Measurements from ENCODE around the gene CDCA4.

The CDCA4 gene

GRCh38 chr14:104989236-104989950 is 31.5 kb downstream of the CDCA4 start:
- DNase-seq (ENCODE audit: low spot score) = no peak

- DNase-seq (ENCODE audit: low spot score) = no peak
Observed at GRCh38 chr14:104986487-104987164, 34.3 kb downstream of the CDCA4 start.

DNA sequence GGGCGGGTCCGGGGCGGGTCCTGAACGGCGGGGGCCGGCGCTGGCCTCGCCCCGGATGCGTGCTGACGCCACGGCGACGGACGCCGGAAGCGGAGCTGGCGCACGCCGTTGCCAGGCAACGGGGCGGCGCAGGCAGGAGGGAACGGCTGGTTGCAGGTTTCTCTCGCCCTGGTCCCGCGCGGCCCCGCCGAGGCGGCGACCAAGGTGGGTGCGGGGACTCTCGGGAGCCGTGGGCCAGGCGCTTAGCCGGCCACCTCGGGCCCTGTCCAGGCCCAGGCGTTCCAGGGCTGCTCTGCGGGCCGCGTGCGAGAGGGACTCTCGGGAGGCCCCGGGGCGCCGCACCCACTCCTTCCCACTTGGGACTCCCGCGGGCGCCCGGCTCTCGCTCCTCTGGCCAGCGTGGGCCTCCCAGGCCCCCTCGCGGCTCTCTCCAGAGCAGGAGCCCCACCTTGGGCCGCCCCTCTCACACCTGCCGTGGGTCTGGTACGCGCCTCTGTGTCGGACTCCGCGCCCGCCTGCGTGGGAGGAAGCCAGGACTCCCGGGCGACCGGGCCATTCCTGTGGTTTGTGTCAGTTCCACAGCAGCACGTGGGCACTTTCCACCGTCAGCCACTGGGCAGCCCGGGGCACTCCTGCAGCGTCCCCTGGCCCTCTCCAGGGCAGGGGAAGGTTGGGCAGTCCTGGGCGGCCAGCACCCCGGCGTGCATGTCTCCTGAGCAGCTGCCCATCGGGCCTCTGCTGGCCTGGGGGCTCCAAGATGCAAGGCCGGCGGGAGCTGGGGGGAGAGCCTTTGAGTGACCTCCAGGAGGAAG is 35.0 kb downstream of the CDCA4 start, which contains the start of gene CLBA1:
CLBA1 (plus strand) TSS at position 114 of the 812 bp plus-strand sequence; CDS start at position 758, 644 bp downstream.
- DNase-seq (ENCODE audit: low spot score) = peak; percentile 93

DNA sequence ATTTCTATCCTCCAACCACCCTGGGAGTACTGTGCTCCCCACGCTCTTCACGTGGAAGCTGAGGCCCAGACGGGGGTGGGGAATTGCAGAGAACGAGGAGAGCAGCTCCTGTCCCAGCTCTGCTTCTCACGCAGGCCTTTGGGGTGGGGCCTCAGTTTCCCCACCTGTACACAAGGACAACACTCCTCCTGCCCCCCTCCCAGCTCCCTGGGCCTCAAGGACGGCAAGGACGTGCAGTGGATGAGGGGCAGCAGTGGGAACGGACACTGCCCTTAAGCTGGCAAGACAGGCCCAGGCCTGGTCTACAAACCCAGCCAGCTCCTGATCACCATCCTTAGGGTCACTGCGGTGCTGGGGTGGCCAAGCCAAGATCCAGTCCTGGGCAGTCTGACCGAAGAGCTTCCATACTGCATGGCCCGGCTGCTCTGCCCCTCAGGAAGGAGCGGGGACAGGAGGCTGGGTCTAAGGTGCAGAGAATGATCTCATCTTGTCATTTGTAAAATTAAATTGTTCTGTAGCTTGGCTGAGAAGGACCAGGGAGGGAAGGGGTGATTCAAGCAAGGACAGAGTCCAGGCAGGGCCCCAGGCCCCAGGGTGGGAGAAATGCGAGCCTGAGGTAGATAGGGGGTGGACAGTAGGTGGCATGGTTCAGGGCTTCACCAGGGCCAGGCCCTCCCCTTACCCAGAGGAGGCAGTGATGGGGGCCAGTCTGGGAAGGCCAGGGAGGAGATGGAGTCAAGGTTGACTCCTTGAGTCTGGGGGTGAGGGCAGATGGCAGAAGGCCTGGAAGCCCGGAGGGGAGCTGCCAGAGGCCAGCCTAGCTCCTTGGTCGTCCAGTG is 36.6 kb downstream of the CDCA4 start:
- no peak for DNase-seq (ENCODE audit: low spot score)

DNA sequence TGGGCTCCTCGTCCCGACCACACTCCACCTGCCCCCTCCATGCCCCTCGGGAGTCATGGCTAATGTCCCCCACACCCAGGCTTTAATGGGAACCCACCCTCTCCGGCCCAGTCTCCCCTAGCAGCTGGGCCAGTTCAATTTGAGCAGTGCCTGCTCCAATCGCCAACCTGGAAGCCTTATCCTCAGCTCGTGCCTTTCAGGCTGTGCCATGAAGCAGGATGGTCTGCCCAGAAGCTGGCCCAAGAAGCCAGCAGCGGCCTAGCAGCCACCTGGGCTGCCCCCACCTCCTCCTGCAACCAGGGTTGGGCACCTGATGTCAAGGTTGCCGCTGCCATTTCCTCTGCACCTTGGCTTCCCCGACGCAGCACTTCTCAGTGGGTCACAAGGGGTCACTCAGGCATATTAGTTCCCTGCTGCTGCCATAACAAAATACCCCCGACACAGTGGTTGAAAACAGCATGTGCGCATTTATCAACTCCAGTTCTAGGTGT is 37.6 kb downstream of the CDCA4 start:
- no peak for DNase-seq (ENCODE audit: low spot score)

GRCh38 chr14:104982548-104983230 is 38.2 kb downstream of the CDCA4 start:
- DNase-seq (ENCODE audit: low spot score) = no peak

DNA sequence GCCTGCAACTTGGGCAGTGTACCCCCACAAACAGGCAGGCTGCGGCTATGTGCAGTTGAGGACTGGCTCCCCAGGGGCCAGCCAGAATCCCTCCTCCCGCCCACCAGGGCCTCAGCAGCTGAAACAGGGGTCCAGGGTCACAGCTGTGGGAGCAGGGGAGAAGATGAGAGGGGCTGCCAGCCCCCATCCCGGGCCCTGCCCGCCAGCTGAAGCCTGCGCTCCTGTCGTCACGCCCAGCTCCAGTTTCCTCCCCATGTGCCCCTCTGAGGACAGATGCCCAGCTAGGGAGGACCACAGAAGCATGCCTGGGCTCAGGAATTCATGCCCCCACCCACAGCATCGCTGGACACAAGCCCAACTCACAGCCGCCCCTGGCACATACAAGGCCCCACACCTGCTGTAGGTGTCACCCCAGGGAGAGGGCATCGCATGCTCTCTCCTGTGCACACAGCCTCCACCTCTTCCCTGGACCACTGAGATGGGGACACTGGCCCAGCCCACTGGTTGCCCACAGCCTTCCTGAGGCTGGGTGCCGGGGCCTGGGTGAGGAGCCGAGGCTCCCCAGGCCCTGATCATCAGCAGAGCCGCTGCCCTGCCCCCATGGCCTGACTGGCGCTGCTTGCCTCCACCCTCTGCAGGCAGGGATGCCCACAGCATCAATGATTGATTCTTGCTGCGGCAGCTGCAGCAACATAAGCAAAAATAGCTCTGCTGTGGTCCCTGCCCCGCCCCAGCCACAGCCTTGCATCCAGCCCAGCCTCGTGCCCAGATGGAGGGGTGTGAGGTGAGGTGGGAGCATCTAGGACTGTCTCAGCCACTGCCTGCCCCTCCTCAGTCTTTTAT is 39.0 kb downstream of the CDCA4 start:
- no peak for DNase-seq (ENCODE audit: low spot score)

GRCh38 chr14:104980611-104981531 is 40.0 kb downstream of the CDCA4 start:
- no peak for DNase-seq (ENCODE audit: low spot score)

GRCh38 chr14:104979758-104980610 is 40.9 kb downstream of the CDCA4 start:
- DNase-seq (ENCODE audit: low spot score) = no peak

DNA sequence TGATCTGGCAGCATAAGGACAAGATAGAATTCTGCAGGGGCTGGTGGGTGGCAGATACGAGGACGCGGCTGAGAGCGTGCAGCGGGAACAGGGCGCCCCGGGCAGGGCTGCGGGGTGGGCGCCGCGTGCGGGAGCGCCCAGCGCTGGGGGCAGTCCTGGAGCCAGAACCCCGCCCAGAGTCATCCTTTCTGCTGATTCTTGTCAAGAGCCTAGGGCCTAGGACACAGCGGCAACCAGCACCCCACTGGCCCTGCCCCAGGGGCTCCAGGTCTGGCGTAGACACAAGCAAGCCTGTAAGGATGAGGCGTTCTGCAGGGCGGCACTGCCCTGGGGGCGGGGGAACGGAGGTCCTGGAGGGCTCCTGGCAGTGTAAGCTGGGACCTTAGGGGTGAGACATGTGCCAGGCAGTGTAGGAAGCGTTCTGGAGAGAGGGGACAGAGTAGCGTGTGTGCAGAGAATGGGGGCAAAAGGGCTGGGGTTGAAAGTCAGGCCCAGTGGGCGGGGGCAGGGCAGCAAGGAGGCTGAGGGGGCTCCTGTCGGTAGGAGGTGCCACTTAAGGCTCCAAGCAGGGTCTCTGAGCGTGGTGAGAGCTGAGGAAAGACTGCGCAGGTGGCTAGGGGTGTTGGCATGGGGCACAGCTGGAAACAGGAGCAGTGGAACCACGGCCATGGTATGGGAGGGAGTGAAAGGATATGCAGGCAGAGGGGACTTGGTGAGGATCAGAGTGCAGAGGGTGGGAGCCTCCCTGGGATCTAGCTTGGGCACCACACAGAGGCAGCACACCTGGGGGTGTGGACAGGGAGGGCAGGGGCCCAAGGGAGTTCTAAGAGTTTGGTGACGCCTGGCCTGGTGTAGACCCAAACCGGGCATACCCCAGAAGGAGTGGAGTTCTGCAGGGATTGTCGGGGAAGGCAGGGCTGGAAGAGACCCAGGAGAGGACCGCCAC is 41.9 kb downstream of the CDCA4 start:
- DNase-seq (ENCODE audit: low spot score) = no peak

DNA sequence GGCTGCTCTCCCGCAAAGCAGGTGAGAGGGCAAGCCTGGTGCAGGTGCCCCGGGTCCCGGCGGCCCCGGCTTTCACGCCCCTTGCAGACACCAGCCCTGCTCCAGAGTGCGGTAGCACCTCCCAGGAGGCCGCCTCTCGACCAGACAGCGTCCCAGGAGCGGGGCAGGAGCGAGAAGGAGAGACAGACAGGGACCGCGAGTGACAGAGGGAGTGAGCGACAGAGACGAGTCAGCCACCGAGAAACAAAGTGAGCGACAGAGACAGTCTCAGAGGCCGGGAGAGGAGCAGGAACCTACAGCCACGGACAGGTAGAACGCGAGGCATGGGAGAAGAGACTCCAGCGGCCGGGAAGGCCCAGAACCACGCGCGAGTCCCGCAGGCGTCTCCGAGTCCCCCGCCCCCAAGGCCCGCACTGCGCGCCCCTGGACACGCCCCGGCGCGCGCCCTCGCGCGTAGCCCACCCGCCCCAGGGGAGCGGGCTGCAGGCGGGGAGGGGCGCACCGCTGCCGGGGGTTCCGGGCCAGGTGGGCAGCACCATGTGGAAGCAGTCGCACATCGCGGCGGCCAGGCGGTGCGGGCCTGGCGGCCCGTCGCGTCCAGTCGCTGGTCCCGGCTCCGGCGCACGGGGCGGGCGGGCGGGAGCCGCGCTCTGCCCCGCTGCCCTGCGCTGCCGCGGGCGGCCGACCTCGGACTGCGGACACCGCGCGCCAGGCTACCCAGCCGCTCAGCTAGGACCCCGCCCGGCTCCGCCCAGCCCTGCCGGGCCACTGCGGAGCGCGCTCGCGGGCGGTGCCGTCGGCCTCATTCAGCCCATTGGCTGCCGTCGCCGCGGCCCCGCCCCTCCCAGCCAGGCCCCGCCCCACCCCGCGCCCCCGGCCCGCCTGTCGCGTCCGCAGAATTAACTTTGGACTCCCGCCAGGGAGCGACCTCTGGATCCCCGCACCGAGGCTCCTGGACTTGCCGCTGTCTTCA is 42.9 kb downstream of the CDCA4 start, which contains the start of gene AHNAK2:
AHNAK2 (minus strand) TSS at position 694 of the 973 bp plus-strand sequence; CDS start at position 557, 137 bp downstream.
- peak; percentile 61 for DNase-seq (ENCODE audit: low spot score)

DNA sequence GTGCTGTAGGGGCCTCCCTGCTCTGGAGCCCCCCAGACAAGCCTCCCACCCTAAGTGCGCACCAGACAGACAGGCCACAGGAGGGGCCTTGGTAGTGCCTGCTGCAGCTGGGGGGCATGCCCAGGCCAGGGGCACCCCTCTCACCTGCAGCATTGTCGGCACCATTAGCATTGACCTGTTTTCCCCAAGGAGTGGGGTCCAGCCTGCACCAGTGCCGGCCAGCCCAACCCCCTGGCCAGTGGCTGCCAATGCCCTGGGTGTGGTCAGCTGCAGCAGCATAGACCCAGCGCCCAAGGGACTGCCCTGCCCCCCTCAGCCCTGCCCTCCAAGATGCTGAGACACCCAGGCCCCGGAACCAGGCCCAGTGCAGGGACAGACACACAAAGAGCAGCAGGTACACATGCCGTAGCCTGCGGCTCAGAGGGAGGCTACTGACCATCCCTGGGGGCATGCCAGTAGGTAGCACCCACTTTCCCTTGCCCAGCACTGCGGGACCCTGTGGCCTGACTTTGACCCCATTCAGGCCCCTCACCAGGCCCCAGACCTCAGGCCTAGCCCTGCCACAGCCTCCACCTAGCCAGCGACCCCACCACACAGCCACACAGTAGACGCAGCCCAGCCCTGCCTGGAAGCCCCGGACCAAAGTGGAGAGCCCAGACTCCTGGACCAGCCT is 43.7 kb downstream of the CDCA4 start:
- no peak for DNase-seq (ENCODE audit: low spot score)

GRCh38 chr14:104976198-104977007 is 44.5 kb downstream of the CDCA4 start:
- peak; percentile 81 for DNase-seq (ENCODE audit: low spot score)
